Measurements from ENCODE around the gene SORCS3. TPM values are rescaled to one million over a fixed set of nuclear protein-coding genes. Genes with fewer than 3 reads are reported as not detected.

Gene SORCS3
- total and polyA plus RNA-seq, 11 donors = 0.03 to 0.19 (median 0.05) TPM; not detected in 8

GRCh38 chr10:104907521-104907920 is 266.4 kb downstream of the SORCS3 start:
- peaks cover 0 to 7% (median 0%) of the 10 kb centered on the region in 9 donors for H3K27me3 ChIP-seq
- no peak overlapping the region for H3K4me3 ChIP-seq
- WGBS, 4 donors = 59 to 83% (median 76%) methylated on average over 4 of the region's 4 CpGs
- H3K4me1 ChIP-seq = no peaks in the 10 kb centered on the region
- intact Hi-C loops (cut with DNase I) = loop anchor here in 1 of 10 donors (10.0 kb wide), 1 partner anchor 123 kb away; no protein-coding TSS in a partner anchor
- no peak overlapping the region for H3K27ac ChIP-seq
- H3K9me3 ChIP-seq = no peaks in the 10 kb centered on the region
- no peaks in the 10 kb centered on the region for H3K36me3 ChIP-seq
- ATAC-seq = no peak
- no peak for DNase-seq
- TF ChIP-seq POLR2A (IDR thresholded peaks at IDR 0.05) (no peak), CTCF (IDR thresholded peaks at IDR 0.05) (no peak)

GRCh38 chr10:104908581-104908980 is 267.5 kb downstream of the SORCS3 start:
- DNase-seq = no peak
- TF ChIP-seq POLR2A (IDR thresholded peaks at IDR 0.05) = no peak
- TF ChIP-seq CTCF (IDR thresholded peaks at IDR 0.05) = no peak
- Histone ChIP-seq H3K4me3 (no peak overlapping the region), H3K27ac (no peak overlapping the region), H3K36me3 (no peaks in the 10 kb centered on the region), H3K9me3 (no peaks in the 10 kb centered on the region), H3K27me3 (peaks cover 0 to 3% (median 0%) of the 10 kb centered on the region in 9 donors), H3K4me1 (no peaks in the 10 kb centered on the region)
- WGBS, 4 donors = 66 to 73% (median 70%) methylated on average over 2 of the region's 2 CpGs
- no peak for ATAC-seq
- intact Hi-C loops (cut with DNase I) = loop anchor here in 1 of 10 donors (10.0 kb wide), 1 partner anchor 124 kb away; no protein-coding TSS in a partner anchor

GRCh38 chr10:104910712-104911111 is 269.6 kb downstream of the SORCS3 start:
- H3K9me3 ChIP-seq = no peaks in the 10 kb centered on the region
- intact Hi-C loops (cut with DNase I) = no loop called here
- H3K4me3 ChIP-seq = no peak overlapping the region
- TF ChIP-seq CTCF (IDR thresholded peaks at IDR 0.05) (no peak), POLR2A (IDR thresholded peaks at IDR 0.05) (no peak)
- DNase-seq = no peak
- H3K27me3 ChIP-seq = peaks cover 0 to 3% (median 0%) of the 10 kb centered on the region in 9 donors
- H3K4me1 ChIP-seq = no peaks in the 10 kb centered on the region
- 60 to 66% (median 62%) methylated on average over 3 of the region's 3 CpGs for WGBS, 4 donors
- no peaks in the 10 kb centered on the region for H3K36me3 ChIP-seq
- H3K27ac ChIP-seq = no peak overlapping the region
- no peak for ATAC-seq

GRCh38 chr10:104913390-104913789 is 272.3 kb downstream of the SORCS3 start:
- intact Hi-C loops (cut with DNase I) = no loop called here
- Histone ChIP-seq H3K36me3 (no peaks in the 10 kb centered on the region), H3K27ac (no peak overlapping the region), H3K9me3 (no peaks in the 10 kb centered on the region), H3K4me3 (no peak overlapping the region), H3K27me3 (no peaks in the 10 kb centered on the region), H3K4me1 (no peaks in the 10 kb centered on the region)
- 79 to 87% (median 81%) methylated on average over 2 of the region's 2 CpGs for WGBS, 4 donors
- TF ChIP-seq POLR2A (IDR thresholded peaks at IDR 0.05) = no peak
- TF ChIP-seq CTCF (IDR thresholded peaks at IDR 0.05) = no peak
- DNase-seq (no peak), ATAC-seq (no peak)
